Fibroblast of lung (primary cell): ENCODE measurements around the gene TREM1.

Experiments
- CTCF ChIP-seq, 2 donors: IDR thresholded peaks in 1 of 2; conservative IDR thresholded peaks in 1 of 2; 1 replicate in 1 of 2; 2 replicates in 1 of 2; pipeline ENCODE4 v1.5.1; 2011 to 2012; ENCODE audit warnings: low read length in 2 of 2, control low read depth in 1 of 2, inconsistent platforms in 1 of 2, low read depth in 1 of 2, mild to moderate bottlenecking in 1 of 2
- EZH2 ChIP-seq: IDR thresholded peaks from 2 replicates; pipeline ENCODE4 v1.5.1; 2012; ENCODE audit warnings: low read length, control low read depth, mild to moderate bottlenecking; ENCODE audit errors: missing control alignments

- TF ChIP-seq CTCF (conservative IDR thresholded peaks at IDR 0.05 in 1 of 2, IDR thresholded peaks at IDR 0.05 in 1 of 2; ENCODE audit: low read depth in 1 of 2, low read length in 2 of 2) (no peak), EZH2 (no peak)
These were observed 31.4 kb downstream of the TREM1 start for GRCh38 chr6:41255110-41255509.
